ENCODE results near the gene BBX. TPM values are rescaled to one million over a fixed set of nuclear protein-coding genes. Genes with fewer than 3 reads are reported as not detected.
"Not testable (repeated sequence)": the region's sequence is repeated elsewhere in the genome, so short reads cannot be mapped to it uniquely, and the experiment has no call there.

BBX gene
- total RNA-seq, 5 donors from 2014 or later (not counting 1 experiment from before 2014, with no cell fraction given): 67.7 to 89.8 (median 82.0) TPM

GRCh38 chr3:107833043-107833442 is 310.3 kb downstream of the BBX start:
- H3K9me3 Mint-ChIP-seq: no peaks in the 10 kb centered on the region
- ChIA-PET CTCF (interaction anchor here in 1 of 2 donors (1.1 kb wide), 1 partner anchor 241 kb away, joined by 5 read pairs; no protein-coding TSS in a partner anchor), POLR2A (no interaction called here)
- H3K9me3 ChIP-seq: no peaks in the 10 kb centered on the region
- peaks cover 0 to 3% of the 10 kb centered on the region in 2 experiments for H3K27me3 ChIP-seq (replicated peaks in 1 of 2; ENCODE audit: control insufficient read depth in 2 of 2, extremely low read depth in 1 of 2, insufficient read depth in 2 of 2, low read length in 1 of 2)
- ATAC-seq (replicated peaks in 1 of 4) (no peak), DNase-seq (no peak)
- H3K36me3 Mint-ChIP-seq: no peaks in the 10 kb centered on the region
- WGBS (ENCODE audit: insufficient coverage): 100% methylated on average over 4 of the region's 6 CpGs
- H3K27ac Mint-ChIP-seq: no peak overlapping the region
- no peak overlapping the region for H3K4me3 ChIP-seq (ENCODE audit: control insufficient read depth in 1 of 2, extremely low read depth in 1 of 2, low read length in 1 of 2)
- H3K36me3 ChIP-seq (ENCODE audit: control insufficient read depth in 2 of 2, extremely low read depth in 1 of 2, insufficient read depth in 1 of 2, low read length in 1 of 2): no peaks in the 10 kb centered on the region
- H3K27me3 Mint-ChIP-seq: no peaks in the 10 kb centered on the region
- H3K27ac ChIP-seq (ENCODE audit: low read length): no peak overlapping the region
- H3K4me1 Mint-ChIP-seq: no peaks in the 10 kb centered on the region
- H3K4me3 Mint-ChIP-seq: no peak overlapping the region
- H3K4me1 ChIP-seq (ENCODE audit: control insufficient read depth in 1 of 2, extremely low read depth in 1 of 2, insufficient read depth in 2 of 2, low read length in 2 of 2): no peaks in the 10 kb centered on the region

- no peak overlapping the region for H3K27ac ChIP-seq (ENCODE audit: low read length)
- no peak overlapping the region for H3K27ac Mint-ChIP-seq
- no peaks in the 10 kb centered on the region for H3K36me3 Mint-ChIP-seq
- H3K4me3 ChIP-seq (ENCODE audit: control insufficient read depth in 1 of 2, extremely low read depth in 1 of 2, low read length in 1 of 2): no peak overlapping the region
- peaks cover 0 to 3% of the 10 kb centered on the region in 2 experiments for H3K27me3 ChIP-seq (replicated peaks in 1 of 2; ENCODE audit: control insufficient read depth in 2 of 2, extremely low read depth in 1 of 2, insufficient read depth in 2 of 2, low read length in 1 of 2)
- no peaks in the 10 kb centered on the region for H3K27me3 Mint-ChIP-seq
- peaks cover 0 to 3% of the 10 kb centered on the region in 2 donors for H3K36me3 ChIP-seq (ENCODE audit: control insufficient read depth in 2 of 2, extremely low read depth in 1 of 2, insufficient read depth in 1 of 2, low read length in 1 of 2)
- no peak overlapping the region for H3K4me3 Mint-ChIP-seq
- no peak for ATAC-seq (replicated peaks in 1 of 4)
- no peaks in the 10 kb centered on the region for H3K9me3 ChIP-seq
- no peaks in the 10 kb centered on the region for H3K4me1 ChIP-seq (ENCODE audit: control insufficient read depth in 1 of 2, extremely low read depth in 1 of 2, insufficient read depth in 2 of 2, low read length in 2 of 2)
- DNase-seq: no peak
- ChIA-PET POLR2A (no interaction called here), CTCF (no interaction called here)
- 96% methylated on average over 11 of the region's 19 CpGs for WGBS (ENCODE audit: insufficient coverage)
- H3K4me1 Mint-ChIP-seq: no peaks in the 10 kb centered on the region
- H3K9me3 Mint-ChIP-seq: no peaks in the 10 kb centered on the region
Measured at GRCh38 chr3:107833722-107834416, 311.1 kb downstream of the BBX start.

DNA sequence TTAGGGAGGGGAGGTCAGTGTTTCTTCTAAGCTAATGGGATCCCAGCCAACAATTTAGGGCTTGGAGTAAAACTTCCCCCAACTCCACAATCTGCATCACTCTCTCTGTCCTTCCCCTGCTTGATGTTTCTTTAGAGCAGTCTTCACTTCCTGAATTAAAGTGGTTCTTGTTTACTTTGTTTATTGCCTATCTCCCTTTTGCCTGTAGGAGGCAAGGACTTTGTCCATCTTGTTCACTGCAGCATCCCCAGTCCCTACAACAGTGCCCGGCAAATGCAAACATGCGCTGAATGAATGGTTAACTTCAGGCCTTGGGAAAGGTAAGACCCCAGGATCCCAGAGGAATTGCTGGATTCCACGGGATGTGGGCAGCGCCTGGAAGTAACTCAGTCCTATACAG is 312.2 kb downstream of the BBX start:
- not testable (repeated sequence) for H3K27me3 Mint-ChIP-seq; H3K4me3 Mint-ChIP-seq; ATAC-seq (replicated peaks in 1 of 4)

DNA sequence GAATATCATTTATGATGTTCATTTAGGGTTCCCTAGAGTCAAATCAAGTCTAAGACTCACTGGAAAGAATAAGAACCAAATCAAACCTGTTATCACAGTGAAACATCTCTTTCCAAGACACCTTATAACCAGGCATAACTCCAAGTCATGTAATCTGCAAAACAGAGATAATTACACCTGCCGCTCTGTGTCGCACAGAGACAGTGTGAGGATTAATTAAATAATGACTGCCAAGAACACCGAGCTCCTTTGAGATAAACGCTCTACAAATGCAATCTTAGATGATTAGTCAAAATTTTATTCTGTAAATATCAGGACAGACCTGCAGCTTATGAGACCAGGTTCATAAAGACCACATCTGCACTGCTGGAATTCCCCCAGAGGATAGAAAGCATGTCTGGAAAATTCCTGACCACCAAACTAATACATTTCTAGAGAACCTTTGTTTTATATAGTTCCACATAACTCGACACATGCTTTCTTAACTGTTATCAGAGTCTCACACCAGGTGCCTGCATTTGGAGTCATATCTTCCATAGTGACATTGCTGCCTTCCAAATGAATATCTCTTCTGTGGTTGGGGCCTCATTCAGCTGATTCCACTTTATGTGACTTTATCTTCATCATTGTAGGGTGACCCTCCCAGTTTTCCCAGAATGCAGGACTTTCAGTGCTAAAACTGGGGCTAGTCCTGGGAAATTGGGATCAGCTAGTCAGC is 315.3 kb downstream of the BBX start:
- Mint-ChIP-seq H3K27ac (no peak overlapping the region), H3K9me3 (no peaks in the 10 kb centered on the region), H3K36me3 (no peaks in the 10 kb centered on the region), H3K27me3 (no peaks in the 10 kb centered on the region), H3K4me3 (no peak overlapping the region), H3K4me1 (no peaks in the 10 kb centered on the region)
- Histone ChIP-seq H3K4me1 (ENCODE audit: control insufficient read depth in 1 of 2, extremely low read depth in 1 of 2, insufficient read depth in 2 of 2, low read length in 2 of 2) (no peaks in the 10 kb centered on the region), H3K4me3 (ENCODE audit: control insufficient read depth in 1 of 2, extremely low read depth in 1 of 2, low read length in 1 of 2) (no peak overlapping the region), H3K27me3 (replicated peaks in 1 of 2; ENCODE audit: control insufficient read depth in 2 of 2, extremely low read depth in 1 of 2, insufficient read depth in 2 of 2, low read length in 1 of 2) (peaks cover 0 to 5% of the 10 kb centered on the region in 2 experiments), H3K9me3 (no peaks in the 10 kb centered on the region), H3K27ac (ENCODE audit: low read length) (no peak overlapping the region), H3K36me3 (ENCODE audit: control insufficient read depth in 2 of 2, extremely low read depth in 1 of 2, insufficient read depth in 1 of 2, low read length in 1 of 2) (peaks cover 0 to 3% of the 10 kb centered on the region in 2 donors)
- 93% methylated on average over 3 of the region's 5 CpGs for WGBS (ENCODE audit: insufficient coverage)
- POLR2A ChIA-PET: interaction anchor here in 1 of 2 donors (1.3 kb wide), 1 partner anchor 10 kb away, joined by 3 read pairs; no protein-coding TSS in a partner anchor
- CTCF ChIA-PET: no interaction called here
- ATAC-seq (replicated peaks in 1 of 4) (no peak), DNase-seq (no peak)

More for the DNA sequence above, 312.2 kb downstream of the BBX start:
- H3K9me3 ChIP-seq; H3K27ac Mint-ChIP-seq; H3K4me1 Mint-ChIP-seq; H3K36me3 Mint-ChIP-seq; H3K9me3 Mint-ChIP-seq; H3K4me3 ChIP-seq (ENCODE audit: control insufficient read depth in 1 of 2, extremely low read depth in 1 of 2, low read length in 1 of 2); POLR2A ChIA-PET; H3K36me3 ChIP-seq (ENCODE audit: control insufficient read depth in 2 of 2, extremely low read depth in 1 of 2, insufficient read depth in 1 of 2, low read length in 1 of 2); H3K27me3 ChIP-seq (replicated peaks in 1 of 2; ENCODE audit: control insufficient read depth in 2 of 2, extremely low read depth in 1 of 2, insufficient read depth in 2 of 2, low read length in 1 of 2); H3K4me1 ChIP-seq (ENCODE audit: control insufficient read depth in 1 of 2, extremely low read depth in 1 of 2, insufficient read depth in 2 of 2, low read length in 2 of 2); H3K27ac ChIP-seq (ENCODE audit: low read length); DNase-seq: not testable (repeated sequence)
- WGBS (ENCODE audit: insufficient coverage): 100% methylated on average over 1 of the region's 4 CpGs
- CTCF ChIA-PET: interaction anchor here in 1 of 2 donors (0.5 kb wide), 1 partner anchor 662 kb away, joined by 3 read pairs; no protein-coding TSS in a partner anchor

GRCh38 chr3:107841831-107842230 is 319.1 kb downstream of the BBX start:
- Histone ChIP-seq H3K9me3 (no peaks in the 10 kb centered on the region), H3K4me1 (ENCODE audit: control insufficient read depth in 1 of 2, extremely low read depth in 1 of 2, insufficient read depth in 2 of 2, low read length in 2 of 2) (no peaks in the 10 kb centered on the region), H3K4me3 (ENCODE audit: control insufficient read depth in 1 of 2, extremely low read depth in 1 of 2, low read length in 1 of 2) (no peak overlapping the region), H3K27me3 (replicated peaks in 1 of 2; ENCODE audit: control insufficient read depth in 2 of 2, extremely low read depth in 1 of 2, insufficient read depth in 2 of 2, low read length in 1 of 2) (peaks cover 0 to 2% of the 10 kb centered on the region in 2 experiments), H3K36me3 (ENCODE audit: control insufficient read depth in 2 of 2, extremely low read depth in 1 of 2, insufficient read depth in 1 of 2, low read length in 1 of 2) (peaks cover 0 to 3% of the 10 kb centered on the region in 2 donors), H3K27ac (ENCODE audit: low read length) (no peak overlapping the region)
- 100% methylated on average over 2 of the region's 4 CpGs for WGBS (ENCODE audit: insufficient coverage)
- CTCF ChIA-PET: no interaction called here
- Mint-ChIP-seq H3K9me3 (no peaks in the 10 kb centered on the region), H3K27ac (no peak overlapping the region), H3K36me3 (no peaks in the 10 kb centered on the region), H3K4me1 (no peaks in the 10 kb centered on the region), H3K27me3 (no peaks in the 10 kb centered on the region), H3K4me3 (no peak overlapping the region)
- no peak for ATAC-seq (replicated peaks in 1 of 4)
- DNase-seq: no peak
- POLR2A ChIA-PET: no interaction called here

DNA sequence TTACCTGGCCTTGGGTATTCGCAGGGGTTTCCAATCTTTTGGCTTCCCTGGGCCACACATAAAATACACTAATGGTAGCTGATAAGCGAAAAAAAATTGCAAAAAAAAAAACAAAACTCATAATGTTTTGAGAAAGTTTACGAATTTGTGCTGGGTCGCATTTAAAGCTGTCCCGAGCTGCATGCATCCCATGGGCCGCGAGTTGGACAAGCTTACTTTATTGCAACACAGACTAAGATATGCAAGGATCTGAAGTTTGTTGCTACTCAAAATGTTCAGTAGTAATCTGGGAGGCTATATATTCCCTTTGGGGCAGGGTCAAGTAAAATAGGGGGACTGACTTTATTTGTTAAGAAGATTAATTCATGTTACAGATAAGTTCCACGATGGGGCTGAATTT is 320.2 kb downstream of the BBX start:
- no peaks in the 10 kb centered on the region for H3K4me1 ChIP-seq (ENCODE audit: control insufficient read depth in 1 of 2, extremely low read depth in 1 of 2, insufficient read depth in 2 of 2, low read length in 2 of 2)
- H3K9me3 ChIP-seq: no peaks in the 10 kb centered on the region
- Mint-ChIP-seq H3K36me3 (no peaks in the 10 kb centered on the region), H3K4me3 (no peak overlapping the region), H3K4me1 (no peaks in the 10 kb centered on the region), H3K27ac (no peak overlapping the region), H3K27me3 (no peaks in the 10 kb centered on the region), H3K9me3 (no peaks in the 10 kb centered on the region)
- DNase-seq (no peak), ATAC-seq (replicated peaks in 1 of 4) (no peak)
- no CpG with 5 or more reads among the region's 8 CpGs for WGBS (ENCODE audit: insufficient coverage)
- POLR2A ChIA-PET: no interaction called here
- H3K36me3 ChIP-seq (ENCODE audit: control insufficient read depth in 2 of 2, extremely low read depth in 1 of 2, insufficient read depth in 1 of 2, low read length in 1 of 2): peaks cover 0 to 3% of the 10 kb centered on the region in 2 donors
- H3K27ac ChIP-seq (ENCODE audit: low read length): no peak overlapping the region
- H3K4me3 ChIP-seq (ENCODE audit: control insufficient read depth in 1 of 2, extremely low read depth in 1 of 2, low read length in 1 of 2): no peak overlapping the region
- peaks cover 0 to 2% of the 10 kb centered on the region in 2 experiments for H3K27me3 ChIP-seq (replicated peaks in 1 of 2; ENCODE audit: control insufficient read depth in 2 of 2, extremely low read depth in 1 of 2, insufficient read depth in 2 of 2, low read length in 1 of 2)
- CTCF ChIA-PET: interaction anchor here in 1 of 2 donors (0.6 kb wide), 1 partner anchor 63 kb away, joined by 3 read pairs; no protein-coding TSS in a partner anchor

Measured in T-cell (primary cell).